ENCODE data around the gene NAPSA. TPM values are rescaled to one million over a fixed set of nuclear protein-coding genes. Genes with fewer than 3 reads are reported as not detected.

The NAPSA gene
- total and polyA plus RNA-seq, 9 of the 15 experiments (the other 6 are each of a cell fraction or from before 2014, with no cell fraction given): 0.25 to 1.9 (median 0.69) TPM

DNA sequence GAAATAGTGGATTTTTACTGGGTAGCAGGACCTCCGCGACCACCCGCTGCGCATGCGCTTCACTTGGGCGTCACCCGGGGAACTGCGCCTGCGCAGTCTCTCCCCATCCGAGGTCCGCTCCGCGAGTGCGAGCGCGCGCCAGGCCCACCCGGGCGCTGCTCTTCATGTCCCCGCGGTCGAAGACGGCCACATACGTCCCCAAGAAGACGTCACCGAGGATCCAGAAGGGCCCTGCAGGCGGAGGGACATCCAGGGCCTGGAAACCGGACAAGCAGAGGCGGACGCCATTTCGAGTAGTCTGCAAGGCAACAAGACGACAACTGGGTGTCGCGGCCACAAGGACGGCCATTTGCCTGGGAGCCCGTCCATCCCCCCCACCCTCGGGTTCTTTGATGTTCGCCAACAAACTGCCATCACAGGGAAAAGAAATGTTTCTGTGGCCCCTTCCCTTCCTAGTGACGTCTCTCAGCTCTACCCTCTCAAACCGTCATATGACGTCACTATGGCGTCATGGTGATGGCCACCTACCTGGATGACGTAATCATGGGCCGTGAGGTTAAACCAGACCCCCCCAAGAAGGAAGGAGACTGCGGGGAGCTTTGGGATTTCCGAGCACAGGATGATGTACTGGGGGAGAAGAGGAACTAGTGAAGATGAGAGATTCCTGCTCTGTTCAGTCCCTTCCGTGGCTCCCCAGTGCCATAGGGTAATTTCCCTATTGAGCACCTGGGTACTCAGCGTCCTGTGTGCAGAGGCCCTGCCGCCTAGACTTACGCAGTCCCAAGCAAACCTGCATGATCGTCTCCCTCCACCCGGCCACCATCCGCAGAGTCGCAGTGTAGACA lies 6.7 kb downstream of the NAPSA start (continued):
- TF ChIP-seq TEAD1 (CRISPR knock-in tag; IDR thresholded peaks at IDR 0.05): peak in 1 of 2 experiments; percentile 28; a peak in 1 of 4 replicates
- peak; percentile 97 for TF ChIP-seq JUND (IDR thresholded peaks at IDR 0.05; ENCODE audit: borderline replicate concordance, low read depth, low read length)
- peak; percentile 99 for TF ChIP-seq JUND (tag; IDR thresholded peaks at IDR 0.05; ENCODE audit: borderline replicate concordance, low read depth, low read length)
- TF ChIP-seq TARDBP (IDR thresholded peaks at IDR 0.05): peak; percentile 99
- TF ChIP-seq, protein P1, sequence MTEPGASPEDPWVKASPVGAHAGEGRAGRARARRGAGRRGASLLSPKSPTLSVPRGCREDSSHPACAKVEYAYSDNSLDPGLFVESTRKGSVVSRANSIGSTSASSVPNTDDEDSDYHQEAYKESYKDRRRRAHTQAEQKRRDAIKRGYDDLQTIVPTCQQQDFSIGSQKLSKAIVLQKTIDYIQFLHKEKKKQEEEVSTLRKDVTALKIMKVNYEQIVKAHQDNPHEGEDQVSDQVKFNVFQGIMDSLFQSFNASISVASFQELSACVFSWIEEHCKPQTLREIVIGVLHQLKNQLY (CRISPR knock-in tag; conservative IDR thresholded peaks at IDR 0.05): no peak
- TF ChIP-seq HNRNPH1 (optimal IDR thresholded peaks at IDR 0.05; ENCODE audit: low read depth, low read length): no peak
- TF ChIP-seq FUS (optimal IDR thresholded peaks at IDR 0.05; ENCODE audit: low read depth, low read length): no peak
- TF ChIP-seq RHOXF2B (CRISPR knock-in tag; conservative IDR thresholded peaks at IDR 0.05): 0 out of 2 replicates have a peak, but pooled peaks have one; percentile 33
- TF ChIP-seq, protein P2, sequence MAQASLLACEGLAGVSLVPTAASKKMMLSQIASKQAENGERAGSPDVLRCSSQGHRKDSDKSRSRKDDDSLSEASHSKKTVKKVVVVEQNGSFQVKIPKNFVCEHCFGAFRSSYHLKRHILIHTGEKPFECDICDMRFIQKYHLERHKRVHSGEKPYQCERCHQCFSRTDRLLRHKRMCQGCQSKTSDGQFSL (CRISPR knock-in tag; IDR thresholded peaks at IDR 0.05): peak; percentile 93
- TF ChIP-seq, protein P2 (tag; IDR thresholded peaks at IDR 0.05): peak in 1 of 2 experiments; percentile 81; a peak in 2 of 4 replicates
- TF ChIP-seq SRSF9 (IDR thresholded peaks at IDR 0.05; ENCODE audit: borderline replicate concordance, low read depth, low read length): no peak
- TF ChIP-seq TOE1 (IDR thresholded peaks at IDR 0.05; ENCODE audit: borderline replicate concordance): peak; percentile 59
- TF ChIP-seq TOE1 (CRISPR knock-in tag; IDR thresholded peaks at IDR 0.05; ENCODE audit: borderline replicate concordance, low read depth): no peak; the same call in 1 of the 2 replicates
- TF ChIP-seq, protein P3, sequence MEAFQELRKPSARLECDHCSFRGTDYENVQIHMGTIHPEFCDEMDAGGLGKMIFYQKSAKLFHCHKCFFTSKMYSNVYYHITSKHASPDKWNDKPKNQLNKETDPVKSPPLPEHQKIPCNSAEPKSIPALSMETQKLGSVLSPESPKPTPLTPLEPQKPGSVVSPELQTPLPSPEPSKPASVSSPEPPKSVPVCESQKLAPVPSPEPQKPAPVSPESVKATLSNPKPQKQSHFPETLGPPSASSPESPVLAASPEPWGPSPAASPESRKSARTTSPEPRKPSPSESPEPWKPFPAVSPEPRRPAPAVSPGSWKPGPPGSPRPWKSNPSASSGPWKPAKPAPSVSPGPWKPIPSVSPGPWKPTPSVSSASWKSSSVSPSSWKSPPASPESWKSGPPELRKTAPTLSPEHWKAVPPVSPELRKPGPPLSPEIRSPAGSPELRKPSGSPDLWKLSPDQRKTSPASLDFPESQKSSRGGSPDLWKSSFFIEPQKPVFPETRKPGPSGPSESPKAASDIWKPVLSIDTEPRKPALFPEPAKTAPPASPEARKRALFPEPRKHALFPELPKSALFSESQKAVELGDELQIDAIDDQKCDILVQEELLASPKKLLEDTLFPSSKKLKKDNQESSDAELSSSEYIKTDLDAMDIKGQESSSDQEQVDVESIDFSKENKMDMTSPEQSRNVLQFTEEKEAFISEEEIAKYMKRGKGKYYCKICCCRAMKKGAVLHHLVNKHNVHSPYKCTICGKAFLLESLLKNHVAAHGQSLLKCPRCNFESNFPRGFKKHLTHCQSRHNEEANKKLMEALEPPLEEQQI (IDR thresholded peaks at IDR 0.05): no peak
- no peak for TF ChIP-seq ZNF699 (CRISPR knock-in tag; IDR thresholded peaks at IDR 0.05; ENCODE audit: insufficient replicate concordance)
- TF ChIP-seq BRF1 (IDR thresholded peaks at IDR 0.05; ENCODE audit: borderline replicate concordance, extremely low read depth, insufficient read length): no peak
- TF ChIP-seq EWSR1 (IDR thresholded peaks at IDR 0.05; ENCODE audit: borderline replicate concordance, low read depth, partially characterized antibody): no peak
- TF ChIP-seq, protein P4, sequence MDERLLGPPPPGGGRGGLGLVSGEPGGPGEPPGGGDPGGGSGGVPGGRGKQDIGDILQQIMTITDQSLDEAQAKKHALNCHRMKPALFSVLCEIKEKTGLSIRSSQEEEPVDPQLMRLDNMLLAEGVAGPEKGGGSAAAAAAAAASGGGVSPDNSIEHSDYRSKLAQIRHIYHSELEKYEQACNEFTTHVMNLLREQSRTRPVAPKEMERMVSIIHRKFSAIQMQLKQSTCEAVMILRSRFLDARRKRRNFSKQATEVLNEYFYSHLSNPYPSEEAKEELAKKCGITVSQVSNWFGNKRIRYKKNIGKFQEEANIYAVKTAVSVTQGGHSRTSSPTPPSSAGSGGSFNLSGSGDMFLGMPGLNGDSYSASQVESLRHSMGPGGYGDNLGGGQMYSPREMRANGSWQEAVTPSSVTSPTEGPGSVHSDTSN (CRISPR knock-in tag; IDR thresholded peaks at IDR 0.05; ENCODE audit: low read depth): no peak
- TF ChIP-seq, protein P4 (tag; conservative IDR thresholded peaks at IDR 0.05; ENCODE audit: low read depth): no peak

Data from K562 (cell line).